Measurements from ENCODE around the gene PEPD.

Gene PEPD

DNA sequence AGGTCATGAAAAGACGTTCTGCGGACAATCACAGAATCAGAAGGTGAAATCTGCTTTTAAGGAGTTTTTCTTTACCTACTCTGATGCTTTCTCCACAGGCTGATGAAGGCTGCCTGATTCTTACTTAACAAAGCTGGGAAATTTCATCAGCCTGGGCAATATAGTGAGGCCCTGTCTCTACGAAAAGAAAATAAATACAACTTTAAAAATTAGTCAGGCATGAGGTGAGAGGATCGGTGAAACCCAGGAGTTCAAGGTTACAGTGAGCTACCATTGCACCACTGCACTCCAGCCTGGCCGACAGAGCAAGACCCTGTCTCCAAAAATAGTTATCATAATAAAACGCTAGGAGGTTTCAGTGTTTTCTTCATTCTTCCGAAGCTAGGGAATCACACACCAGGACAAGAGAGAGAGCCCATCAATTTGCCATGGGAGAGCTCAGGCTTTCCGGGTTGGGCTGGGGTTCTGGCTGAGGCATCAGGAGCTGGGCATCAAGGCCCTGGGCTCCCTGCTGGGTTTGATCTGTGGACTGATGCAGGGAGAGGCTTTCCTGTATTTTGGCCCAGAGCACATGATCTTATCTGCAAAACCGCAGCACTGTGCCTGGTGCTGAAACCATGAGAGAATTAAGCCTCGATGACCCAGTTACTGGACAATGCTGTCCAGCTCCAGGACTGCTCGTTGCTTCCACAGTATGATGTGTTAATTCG is 173.1 kb downstream of the PEPD start:
- TF ChIP-seq CTCF (IDR thresholded peaks at IDR 0.05; ENCODE audit: insufficient read depth, low read length, missing control alignments), result no peak
- DNase-seq (ENCODE audit: low read depth, low spot score), result no peak
- ChIA-PET POLR2A (no interaction called here), CTCF (interaction anchor here (0.6 to 0.7 kb wide), 2 partner anchors 13 to 44 kb away, joined by 3 read pairs; no protein-coding TSS in a partner anchor)
- H3K4me3 ChIP-seq (ENCODE audit: low read depth, low read length), result no peak overlapping the region

GRCh38 chr19:33347300-33347699 is 174.3 kb downstream of the PEPD start:
- TF ChIP-seq CTCF (IDR thresholded peaks at IDR 0.05; ENCODE audit: insufficient read depth, low read length, missing control alignments), result no peak
- ChIA-PET POLR2A (no interaction called here), CTCF (no interaction called here)
- no peak overlapping the region for H3K4me3 ChIP-seq (ENCODE audit: low read depth, low read length)
- no peak for DNase-seq (ENCODE audit: low read depth, low spot score)

DNA sequence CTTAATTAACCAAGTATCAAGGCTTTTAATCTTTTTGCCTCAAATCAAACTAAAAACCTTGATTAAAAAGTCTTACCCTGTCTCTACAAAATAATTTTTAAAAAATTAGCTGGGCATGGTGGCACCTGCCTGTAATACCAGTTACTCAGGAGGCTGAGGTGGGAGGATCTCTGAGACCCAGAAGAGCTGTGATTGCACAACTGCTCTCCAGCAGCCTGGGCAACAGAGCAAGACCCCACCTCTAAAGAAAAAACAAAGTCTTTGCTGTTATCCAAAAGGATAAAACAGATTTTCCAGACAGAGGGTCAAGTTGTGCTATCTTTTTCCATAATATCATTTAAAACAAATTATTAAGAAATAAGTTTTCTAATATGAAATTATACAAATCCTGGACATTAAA is 174.9 kb downstream of the PEPD start:
- TF ChIP-seq CTCF (IDR thresholded peaks at IDR 0.05; ENCODE audit: insufficient read depth, low read length, missing control alignments), result no peak
- ChIA-PET CTCF (no interaction called here), POLR2A (no interaction called here)
- no peak for DNase-seq (ENCODE audit: low read depth, low spot score)
- no peak overlapping the region for H3K4me3 ChIP-seq (ENCODE audit: low read depth, low read length)

DNA sequence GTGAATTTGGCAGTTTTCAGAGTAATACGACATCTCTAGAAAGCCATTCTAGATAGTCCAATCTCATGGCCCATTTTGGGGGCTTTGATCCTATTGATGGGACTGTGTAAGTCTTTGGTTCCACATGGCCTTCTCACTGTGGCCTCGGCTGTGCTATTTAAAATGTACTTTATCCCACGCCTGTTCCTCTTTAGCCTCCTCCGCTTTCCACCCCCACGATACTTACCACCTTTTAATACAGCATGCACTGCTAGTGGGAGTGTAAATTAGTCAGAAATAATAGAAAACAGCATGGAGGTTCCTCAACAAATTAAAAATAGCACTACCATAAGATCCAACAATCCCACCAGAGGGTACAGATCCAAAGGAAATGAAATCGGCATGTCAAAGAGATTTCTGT is 176.4 kb downstream of the PEPD start:
- ChIA-PET CTCF (no interaction called here), POLR2A (no interaction called here)
- DNase-seq (ENCODE audit: low read depth, low spot score), result no peak
- TF ChIP-seq CTCF (IDR thresholded peaks at IDR 0.05; ENCODE audit: insufficient read depth, low read length, missing control alignments), result no peak
- H3K4me3 ChIP-seq (ENCODE audit: low read depth, low read length), result no peak overlapping the region

- CTCF ChIA-PET, result interaction anchor here (0.7 kb wide), 1 partner anchor 86 kb away, joined by 3 read pairs; no protein-coding TSS in a partner anchor
- POLR2A ChIA-PET, result no interaction called here
- TF ChIP-seq CTCF (IDR thresholded peaks at IDR 0.05; ENCODE audit: insufficient read depth, low read length, missing control alignments), result no peak
- DNase-seq (ENCODE audit: low read depth, low spot score), result no peak
- H3K4me3 ChIP-seq (ENCODE audit: low read depth, low read length), result no peak overlapping the region
Measured at GRCh38 chr19:33344573-33344925, 177.0 kb downstream of the PEPD start.

DNA sequence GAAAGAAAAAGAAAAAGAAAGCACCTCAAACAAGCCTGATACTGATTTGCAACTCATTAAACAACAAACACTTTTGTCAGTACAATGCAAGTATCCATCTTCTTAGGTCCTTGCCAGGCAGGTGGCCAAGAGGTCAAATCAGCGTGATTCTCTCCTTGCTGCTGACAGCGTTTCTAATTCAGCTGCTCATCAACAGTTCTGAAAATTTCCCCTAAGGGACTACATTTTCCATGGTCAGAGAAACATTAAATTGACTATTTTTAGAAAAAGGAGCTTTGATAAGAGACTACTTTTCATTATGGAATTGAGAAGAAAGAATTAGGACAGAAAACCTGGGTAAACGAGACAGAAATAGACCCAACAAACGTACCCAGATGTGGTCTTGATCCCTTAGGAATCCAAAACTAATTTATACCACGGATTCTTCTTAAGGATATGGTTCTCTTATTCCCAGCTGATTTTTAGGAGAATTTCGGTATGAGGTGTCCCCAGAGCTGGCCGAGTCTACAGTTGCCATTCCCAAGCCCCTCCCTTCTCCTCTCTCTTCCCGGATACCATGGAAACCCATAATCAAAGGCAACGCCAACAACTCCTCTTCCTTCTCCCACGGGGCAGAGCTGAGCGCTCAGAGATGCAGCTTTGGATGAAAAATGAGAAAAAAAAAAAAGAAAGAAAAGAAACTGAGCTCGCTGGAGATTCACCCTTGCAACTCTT is 177.6 kb downstream of the PEPD start:
- CTCF ChIA-PET, result interaction anchor here (0.7 kb wide), 1 partner anchor 86 kb away, joined by 3 read pairs; no protein-coding TSS in a partner anchor
- DNase-seq (ENCODE audit: low read depth, low spot score), result no peak
- TF ChIP-seq CTCF (IDR thresholded peaks at IDR 0.05; ENCODE audit: insufficient read depth, low read length, missing control alignments), result no peak

More for the DNA sequence above, 177.6 kb downstream of the PEPD start:
- POLR2A ChIA-PET, result no interaction called here
- H3K4me3 ChIP-seq (ENCODE audit: low read depth, low read length), result no peak overlapping the region
